NCI-H345 treated with DMSO at 0.1 percent for 48 hours (cell line): ENCODE measurements around the gene SLC22A23.
A peak's percentile ranks its signal among the peaks of the same experiment; 100 is the strongest.

Experiments used
- DNase-seq: peaks from one replicate; lab custom pipeline; 2025; ENCODE audit not compliant: unreplicated experiment; lab: John Stamatoyannopoulos, UW

Gene SLC22A23

GRCh38 chr6:3231247-3232016 lies 225.4 kb downstream of the SLC22A23 start:
- peak; percentile 21 for DNase-seq

- peak; percentile 25 for DNase-seq
Measured at GRCh38 chr6:3230900-3231246, 226.0 kb downstream of the SLC22A23 start.

GRCh38 chr6:3230256-3230882 lies 226.5 kb downstream of the SLC22A23 start:
- DNase-seq: no peak

- no peak for DNase-seq
Measured at GRCh38 chr6:3229566-3230178, 227.2 kb downstream of the SLC22A23 start.

GRCh38 chr6:3228771-3229565 lies 227.9 kb downstream of the SLC22A23 start:
- no peak for DNase-seq

GRCh38 chr6:3228046-3228671 lies 228.7 kb downstream of the SLC22A23 start:
- peak; percentile 29 for DNase-seq

GRCh38 chr6:3227363-3228045 lies 229.3 kb downstream of the SLC22A23 start, which contains the start of gene TUBB2B:
Gene TUBB2B (minus strand): TSS chr6:3227653. CDS start chr6:3227543, 110 bp downstream.
- DNase-seq: peak; percentile 29

- DNase-seq: no peak
Measured at GRCh38 chr6:3226481-3227362, 230.1 kb downstream of the SLC22A23 start.

GRCh38 chr6:3226042-3226441 lies 230.8 kb downstream of the SLC22A23 start:
- no peak for DNase-seq

GRCh38 chr6:3222506-3223038 lies 234.3 kb downstream of the SLC22A23 start:
- peak; percentile 30 for DNase-seq

GRCh38 chr6:3221578-3221977 lies 235.3 kb downstream of the SLC22A23 start:
- DNase-seq: no peak

GRCh38 chr6:3220366-3220765 lies 236.5 kb downstream of the SLC22A23 start:
- no peak for DNase-seq
